HG03432 (cell line): ENCODE data around the gene CCDC12.

Experiments
- ATAC-seq: cut with Tn5 transposase; IDR thresholded peaks from one replicate; pipeline ENCODE4 v1.9.1; 2021; ENCODE audit warnings: mild to moderate bottlenecking, moderate library complexity; ENCODE audit not compliant: unreplicated experiment

The CCDC12 gene

DNA sequence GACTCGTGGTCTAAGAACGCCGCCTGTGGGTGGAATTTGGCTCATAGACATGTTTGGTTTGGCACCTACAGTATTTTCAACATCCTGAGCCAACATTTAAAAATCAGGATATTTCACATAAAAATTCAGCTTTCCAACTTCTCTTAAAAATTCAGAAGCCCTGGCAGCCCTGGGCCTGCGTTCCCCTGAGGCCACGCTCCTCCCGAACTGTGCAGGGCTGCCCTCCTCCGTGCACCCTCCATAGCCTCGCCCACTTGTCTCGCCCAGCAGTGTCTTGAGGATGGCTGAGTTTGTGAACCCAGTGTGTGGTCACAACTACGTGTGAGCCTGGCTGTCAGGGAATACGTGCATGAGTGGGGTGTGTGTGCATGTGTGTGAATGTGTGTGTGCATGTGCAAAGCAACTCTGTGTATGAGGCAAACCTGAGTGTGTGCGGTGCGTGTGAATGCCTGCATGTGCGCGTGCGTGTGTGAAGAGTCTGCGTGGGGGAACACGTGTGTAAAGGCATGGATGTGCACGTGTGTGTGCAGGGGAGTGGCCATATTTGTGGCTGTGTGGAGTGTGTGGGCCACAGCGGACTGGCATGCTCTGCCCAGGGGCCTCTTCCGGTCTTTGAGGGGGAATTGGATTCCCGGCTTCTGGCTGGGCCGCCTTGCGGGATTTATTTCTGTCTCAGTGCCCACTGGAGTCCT lies 68.1 kb downstream of the CCDC12 start:
- ATAC-seq: no peak

DNA sequence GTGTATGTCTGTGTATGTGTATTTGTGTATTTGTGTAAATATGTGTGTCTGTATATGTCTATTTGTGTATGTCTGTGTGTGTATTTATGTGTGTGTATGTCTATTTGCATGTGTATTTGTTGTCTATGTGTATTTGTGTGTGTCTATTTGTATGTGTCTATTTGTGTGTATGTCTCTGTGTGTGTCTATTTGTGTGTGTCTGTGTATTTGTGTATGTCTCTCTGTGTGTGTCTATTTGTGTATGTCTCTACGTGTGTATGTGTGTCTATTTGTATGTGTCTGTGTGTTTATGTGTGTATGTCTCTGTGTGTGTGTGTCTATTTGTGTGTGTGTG lies 68.6 kb downstream of the CCDC12 start:
- no peak for ATAC-seq

DNA sequence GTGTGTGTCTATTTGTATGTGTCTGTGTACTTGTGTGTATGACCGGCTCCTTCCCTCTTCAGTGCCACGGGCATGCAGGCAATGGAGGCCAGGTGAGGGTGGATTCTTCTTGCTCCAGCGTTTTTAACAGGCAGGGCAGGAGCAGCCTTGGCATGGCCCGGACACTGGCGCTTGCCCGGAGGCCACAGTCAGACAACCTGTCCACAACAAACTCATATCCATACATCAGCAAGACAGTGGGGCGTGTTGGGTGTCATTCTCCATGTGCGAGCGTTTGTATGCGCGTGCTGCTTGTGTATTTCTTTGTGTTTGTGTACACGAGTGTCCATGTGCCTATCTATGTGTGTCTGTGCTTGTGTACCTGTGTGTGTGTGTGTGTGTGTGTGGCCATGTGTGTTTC lies 69.3 kb downstream of the CCDC12 start:
- ATAC-seq: no peak

DNA sequence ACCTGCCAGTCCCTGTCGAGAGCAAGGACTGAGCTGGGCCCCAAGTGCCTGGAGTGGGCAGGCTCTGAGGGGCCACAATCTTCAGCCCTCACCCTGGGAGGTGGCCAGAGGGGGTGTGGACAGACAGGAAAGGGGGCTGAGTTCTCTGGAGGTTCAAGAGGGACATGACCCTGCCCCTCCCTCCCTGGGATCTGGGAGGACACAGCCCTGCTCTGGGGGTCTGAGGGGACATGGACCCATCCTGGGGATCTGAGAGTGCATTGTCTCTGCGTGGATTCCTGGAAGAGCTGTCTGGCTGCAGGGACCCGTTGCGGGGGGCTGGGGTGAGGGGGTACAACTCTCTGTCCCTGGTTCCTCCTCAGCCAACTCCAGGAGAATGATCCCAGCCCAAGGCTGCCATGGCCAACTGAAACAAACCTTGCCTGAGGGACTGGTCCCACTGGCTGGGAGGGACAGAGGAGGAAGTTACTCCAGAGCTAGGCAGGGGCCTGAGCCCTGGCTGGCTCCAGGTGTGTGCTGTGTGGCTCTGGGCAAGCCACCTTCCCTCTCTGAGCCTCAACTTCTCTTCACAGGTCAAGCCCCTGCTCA lies 70.0 kb downstream of the CCDC12 start:
- ATAC-seq: no peak

DNA sequence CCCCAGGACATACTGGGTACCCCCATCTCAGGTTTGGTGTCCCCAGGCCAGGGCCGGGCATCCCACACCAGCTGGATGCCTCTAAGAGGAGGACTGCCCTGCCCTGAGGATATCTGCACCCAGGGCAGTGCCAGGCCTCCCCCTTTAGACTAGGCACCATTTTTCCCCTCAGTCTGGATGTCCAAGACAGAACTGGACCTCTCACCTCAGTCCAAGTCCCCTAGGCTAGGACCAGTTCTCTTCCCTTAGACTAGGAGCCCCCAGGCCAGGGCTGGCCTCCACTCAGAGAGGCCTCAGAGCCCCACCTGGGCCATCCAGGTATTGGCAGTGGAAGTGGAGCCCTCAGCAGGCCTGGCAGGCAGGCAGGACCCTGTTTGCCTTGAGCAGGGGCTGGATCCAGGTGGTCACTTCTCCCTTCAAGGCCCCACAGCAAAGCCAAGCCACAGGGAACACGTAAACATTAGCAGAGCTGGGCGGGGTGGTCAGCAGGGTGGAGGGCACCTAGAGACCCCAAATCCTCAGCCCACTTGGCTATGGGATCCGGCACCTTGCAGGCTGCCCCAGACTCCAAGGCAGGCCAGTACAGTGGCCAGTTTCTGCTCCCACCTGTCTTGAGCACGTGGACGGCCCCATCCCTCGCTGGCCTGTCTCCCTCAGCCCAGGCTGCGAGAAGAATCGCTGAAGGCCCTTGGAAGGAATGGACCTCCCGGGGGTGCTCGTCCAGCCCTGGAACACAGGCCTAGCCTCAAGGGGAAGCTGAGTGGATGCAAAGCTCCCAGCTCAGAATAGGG lies 70.7 kb downstream of the CCDC12 start:
- no peak for ATAC-seq

DNA sequence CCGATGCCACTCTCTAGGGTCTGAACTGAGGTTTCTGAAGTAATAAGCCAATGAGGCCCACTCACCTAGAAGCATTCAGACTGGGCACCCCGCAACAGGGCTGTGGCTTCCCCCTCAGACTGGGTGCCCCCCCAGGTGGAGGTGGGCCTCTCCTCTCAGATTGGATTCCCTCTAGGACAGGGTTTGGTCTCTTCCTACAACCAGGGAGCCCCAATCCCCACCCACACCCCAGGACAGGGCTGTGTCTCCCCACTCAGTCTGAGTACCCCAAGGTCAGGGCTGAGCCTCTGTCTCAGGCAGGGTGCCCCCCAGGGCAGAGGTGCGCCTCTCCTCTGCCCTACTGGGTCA lies 71.4 kb downstream of the CCDC12 start:
- no peak for ATAC-seq

DNA sequence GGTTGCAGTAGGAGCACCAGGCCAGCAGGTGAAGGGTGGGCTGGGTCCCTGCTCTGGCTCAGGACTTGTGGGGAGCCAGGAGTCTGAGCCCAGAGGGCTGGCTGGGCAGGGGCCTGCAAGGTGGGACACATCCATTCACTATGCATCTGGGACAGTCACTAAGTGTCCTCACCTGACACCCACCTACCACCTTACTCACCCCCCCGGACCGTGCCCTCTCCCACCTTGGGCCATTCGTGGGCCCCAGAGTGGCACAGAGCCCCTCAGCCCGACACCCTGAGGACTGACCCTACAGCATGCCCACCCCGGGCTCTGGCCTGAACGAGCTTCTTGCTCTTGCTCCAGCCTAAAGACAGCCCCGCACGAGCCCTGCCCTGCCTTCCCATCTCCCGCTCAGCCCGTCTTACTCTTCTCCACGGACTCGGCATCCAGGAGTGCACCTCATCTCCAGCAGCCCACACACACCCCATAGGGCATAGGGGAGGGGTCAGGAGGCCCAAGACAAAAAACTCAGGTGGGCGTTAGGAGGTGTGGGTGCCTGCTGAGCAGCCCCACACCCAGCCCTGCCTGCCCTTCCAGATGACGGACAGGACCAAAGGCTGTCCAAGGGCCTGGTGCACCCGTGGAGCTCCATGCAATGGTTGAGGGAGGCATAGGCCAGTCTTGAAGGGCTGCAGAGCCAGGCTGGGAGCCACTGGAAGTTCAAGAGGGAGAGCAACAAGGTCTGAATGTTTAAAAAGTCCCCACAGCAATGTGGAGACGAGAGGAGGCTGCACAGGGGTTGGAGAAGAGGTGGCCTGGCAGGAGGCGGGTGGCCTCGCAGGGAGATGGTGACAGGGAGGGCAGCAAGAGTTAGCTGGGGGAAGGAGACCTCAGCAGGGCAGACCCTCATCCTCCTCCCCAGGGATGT lies 72.0 kb downstream of the CCDC12 start:
- no peak for ATAC-seq

DNA sequence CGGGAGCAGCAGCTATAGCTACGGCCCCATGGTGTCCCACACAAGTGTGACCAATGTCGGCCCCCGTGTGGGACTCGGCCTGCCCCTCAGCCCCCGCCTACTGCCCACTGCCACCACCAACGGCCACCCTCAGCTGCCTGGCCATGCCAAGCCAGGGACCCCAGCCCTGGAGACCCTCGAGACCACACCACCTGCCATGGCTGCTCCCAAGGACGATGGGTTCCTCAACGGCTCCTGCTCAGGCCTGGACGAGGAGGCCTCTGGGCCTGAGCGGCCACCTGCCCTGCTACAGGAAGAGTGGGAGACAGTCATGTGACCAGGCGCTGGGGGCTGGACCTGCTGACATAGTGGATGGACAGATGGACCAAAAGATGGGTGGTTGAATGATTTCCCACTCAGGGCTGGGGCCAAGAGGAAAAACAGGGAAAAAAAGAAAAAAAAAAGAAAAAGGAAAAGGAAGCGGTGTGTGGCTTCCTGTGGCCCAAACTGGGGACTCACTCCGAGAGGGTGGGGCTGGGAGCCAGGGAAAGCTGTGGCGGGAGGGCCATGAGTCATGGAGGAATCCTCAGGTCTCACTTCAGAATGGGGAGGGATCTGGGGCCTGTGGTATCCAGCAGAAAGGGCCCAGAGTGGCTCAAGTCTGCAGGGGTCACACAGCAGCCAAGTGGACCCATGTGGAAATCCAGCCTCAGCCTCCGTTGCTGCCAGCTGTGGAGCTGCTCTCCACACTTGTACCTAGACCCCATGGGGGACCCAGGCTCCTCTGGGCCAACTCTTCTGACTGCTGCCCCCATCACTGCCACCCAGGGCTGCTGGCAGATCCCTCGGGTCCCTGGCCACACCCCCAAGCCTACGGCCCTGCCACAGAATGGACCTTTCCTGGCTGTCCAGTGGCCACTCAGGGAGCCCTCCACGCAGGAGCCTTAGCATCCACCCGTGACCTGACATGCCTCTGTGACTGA lies 72.9 kb downstream of the CCDC12 start:
- ATAC-seq: no peak

DNA sequence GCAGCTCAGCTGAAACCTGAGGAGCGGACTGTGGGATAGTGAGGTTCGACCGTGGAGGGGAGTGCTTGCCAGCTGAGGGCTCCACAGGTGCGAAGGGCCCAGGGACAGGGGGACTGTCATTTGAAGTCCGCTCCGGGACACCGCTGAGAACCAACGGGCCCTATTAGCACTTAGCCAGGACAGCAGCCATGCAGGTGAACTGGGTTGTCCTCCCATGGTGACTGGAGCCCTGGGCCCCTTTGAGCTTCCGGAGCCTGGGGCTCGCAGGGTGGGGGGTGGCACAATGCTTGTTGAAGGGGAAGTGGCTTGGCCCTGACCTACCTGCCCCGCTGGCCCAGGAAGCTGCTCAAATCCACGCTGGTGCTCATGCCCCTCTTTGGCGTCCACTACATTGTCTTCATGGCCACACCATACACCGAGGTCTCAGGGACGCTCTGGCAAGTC lies 74.3 kb downstream of the CCDC12 start:
- ATAC-seq: no peak

DNA sequence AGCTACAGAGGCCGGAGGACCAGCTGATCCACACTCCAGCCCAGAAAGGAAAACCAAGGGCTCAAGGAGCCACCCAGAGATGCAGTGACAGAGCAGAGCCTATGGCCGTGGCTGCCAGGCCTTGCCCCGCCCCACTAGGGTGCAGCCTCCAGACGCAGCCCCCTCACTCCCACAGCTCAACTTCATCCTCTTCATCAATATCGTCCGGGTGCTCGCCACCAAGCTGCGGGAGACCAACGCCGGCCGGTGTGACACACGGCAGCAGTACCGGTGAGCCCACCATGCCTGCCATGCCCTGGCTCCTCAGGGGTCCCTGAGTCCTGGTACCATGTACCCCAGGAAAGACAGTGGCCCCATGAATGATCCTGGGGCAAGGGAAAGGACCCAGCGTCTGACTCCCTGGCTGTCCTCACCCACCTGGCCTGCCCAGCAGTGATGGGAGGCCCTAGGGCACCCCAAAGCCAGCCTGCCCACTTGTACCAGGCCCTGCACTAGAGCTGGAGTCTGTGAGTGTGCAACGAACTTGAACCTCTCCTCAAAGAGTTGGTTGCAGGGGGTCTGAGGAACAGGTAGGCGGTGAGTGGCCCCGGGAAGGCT lies 74.9 kb downstream of the CCDC12 start:
- ATAC-seq: no peak

DNA sequence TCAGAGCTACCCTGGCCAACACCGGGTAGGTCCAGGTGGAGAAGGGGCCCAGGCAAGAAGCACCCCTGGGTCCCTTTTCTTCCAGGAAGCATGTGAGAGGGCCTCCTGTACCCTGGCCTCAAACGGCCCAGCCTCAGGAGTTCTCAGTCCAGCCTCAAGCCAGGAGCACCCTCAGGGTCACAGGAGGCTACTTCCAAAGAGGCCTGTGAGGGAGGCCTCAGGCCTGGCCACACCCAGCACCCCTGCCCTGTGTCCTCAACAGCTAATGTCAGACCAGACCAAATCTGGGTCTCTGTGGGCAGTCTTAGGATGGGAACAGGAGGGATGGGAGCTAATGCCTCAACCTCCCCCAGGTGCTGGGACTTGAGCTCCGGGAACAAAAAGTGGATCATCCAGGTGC lies 75.5 kb downstream of the CCDC12 start:
- no peak for ATAC-seq

DNA sequence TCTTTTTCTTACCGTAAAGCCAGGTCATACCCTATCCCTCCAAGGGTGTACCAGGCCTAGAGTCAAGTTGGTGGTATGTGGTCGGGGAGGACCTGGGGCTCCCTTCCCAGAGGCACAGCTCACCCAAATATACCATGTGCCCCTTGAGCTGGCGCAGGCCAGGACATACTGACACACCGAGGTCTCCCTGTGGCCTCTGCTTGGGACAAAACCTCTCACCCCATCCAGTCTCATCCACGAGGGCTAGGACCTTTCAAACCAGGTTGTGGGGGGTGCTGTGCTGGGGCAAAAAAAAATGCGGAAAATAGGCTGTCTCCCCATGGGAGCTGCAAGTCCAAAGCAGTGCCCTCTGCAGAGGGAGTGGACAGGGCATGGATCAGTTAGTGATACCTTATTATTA lies 76.2 kb downstream of the CCDC12 start:
- no peak for ATAC-seq

DNA sequence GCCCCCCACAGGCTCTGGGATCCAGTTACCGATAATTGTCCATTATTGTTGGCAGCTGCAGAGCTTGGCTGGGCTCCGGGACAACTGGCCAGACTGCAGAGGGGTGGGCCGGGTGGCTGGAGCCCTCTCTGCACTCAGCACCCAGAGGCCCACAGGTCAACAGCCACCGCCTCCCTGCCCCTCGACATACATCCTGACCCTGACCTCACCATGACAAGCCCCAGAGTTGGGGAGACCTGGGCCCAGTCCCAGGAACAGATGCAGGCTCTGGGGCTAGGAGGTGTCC lies 76.6 kb downstream of the CCDC12 start:
- no peak for ATAC-seq

DNA sequence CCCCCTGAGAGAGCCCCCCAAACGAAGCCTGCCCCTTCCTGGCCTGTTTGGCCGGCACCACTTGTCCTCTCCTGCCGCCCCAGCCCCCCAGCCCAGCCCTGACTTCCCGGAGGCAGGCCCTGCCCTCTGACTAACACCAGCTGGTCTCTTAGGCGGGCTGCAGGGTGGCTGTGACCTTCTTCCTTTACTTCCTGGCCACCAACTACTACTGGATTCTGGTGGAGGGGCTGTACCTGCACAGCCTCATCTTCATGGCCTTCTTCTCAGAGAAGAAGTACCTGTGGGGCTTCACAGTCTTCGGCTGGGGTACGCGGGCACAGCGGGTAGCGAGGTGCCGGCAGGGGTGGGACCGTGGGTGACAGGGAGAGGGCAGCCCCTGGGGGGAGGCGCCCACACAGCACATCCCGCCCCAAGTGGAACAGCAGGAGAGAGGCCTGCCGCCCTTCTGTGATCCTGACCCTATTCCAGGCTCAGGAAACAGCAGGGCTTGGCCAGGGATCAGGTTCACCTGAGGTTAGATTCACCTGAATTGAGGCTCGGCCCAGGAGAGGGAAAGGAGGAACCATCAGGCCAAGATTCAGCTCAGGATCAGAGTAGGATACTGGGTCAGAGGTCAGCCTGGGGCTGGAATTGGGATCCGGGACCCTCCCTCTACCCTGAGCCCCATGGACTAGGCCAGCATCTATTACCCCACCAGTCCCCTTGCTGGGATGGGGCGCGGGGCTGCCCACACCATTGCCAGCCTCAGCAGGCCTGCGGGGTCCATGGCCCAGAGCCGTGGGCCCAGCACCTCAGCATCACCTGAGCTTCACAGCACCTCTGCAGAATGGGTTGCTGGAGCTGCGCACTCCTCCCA lies 77.2 kb downstream of the CCDC12 start:
- ATAC-seq: no peak

DNA sequence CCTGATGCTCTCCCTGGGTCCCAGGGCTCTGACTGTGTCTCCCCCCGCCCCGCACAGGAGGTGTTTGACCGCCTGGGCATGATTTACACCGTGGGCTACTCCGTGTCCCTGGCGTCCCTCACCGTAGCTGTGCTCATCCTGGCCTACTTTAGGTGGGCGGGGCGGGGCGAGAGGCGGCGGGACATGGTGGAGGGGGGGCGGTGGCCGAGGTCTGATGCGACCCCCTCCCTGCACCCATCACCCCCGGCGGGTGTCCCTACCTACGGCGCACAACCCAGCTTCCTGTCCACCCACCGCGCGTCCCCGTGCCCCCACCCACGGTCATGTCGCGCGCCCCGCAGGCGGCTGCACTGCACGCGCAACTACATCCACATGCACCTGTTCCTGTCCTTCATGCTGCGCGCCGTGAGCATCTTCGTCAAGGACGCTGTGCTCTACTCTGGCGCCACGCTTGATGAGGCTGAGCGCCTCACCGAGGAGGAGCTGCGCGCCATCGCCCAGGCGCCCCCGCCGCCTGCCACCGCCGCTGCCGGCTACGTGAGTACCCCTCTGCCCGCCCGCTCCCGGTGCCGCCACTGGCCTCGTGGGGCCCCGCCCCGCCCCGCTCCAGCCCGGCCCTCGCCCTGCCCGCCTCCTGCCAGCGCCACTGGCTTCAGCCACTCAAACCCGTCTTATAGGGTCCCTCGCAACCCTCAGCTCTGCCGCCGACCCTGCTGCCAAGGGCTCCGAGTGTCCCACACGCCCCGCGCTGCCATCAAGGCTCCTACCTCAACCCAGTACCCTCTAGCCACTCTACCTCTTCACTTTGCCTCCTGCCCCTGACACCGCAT lies 78.0 kb downstream of the CCDC12 start:
- no peak for ATAC-seq

DNA sequence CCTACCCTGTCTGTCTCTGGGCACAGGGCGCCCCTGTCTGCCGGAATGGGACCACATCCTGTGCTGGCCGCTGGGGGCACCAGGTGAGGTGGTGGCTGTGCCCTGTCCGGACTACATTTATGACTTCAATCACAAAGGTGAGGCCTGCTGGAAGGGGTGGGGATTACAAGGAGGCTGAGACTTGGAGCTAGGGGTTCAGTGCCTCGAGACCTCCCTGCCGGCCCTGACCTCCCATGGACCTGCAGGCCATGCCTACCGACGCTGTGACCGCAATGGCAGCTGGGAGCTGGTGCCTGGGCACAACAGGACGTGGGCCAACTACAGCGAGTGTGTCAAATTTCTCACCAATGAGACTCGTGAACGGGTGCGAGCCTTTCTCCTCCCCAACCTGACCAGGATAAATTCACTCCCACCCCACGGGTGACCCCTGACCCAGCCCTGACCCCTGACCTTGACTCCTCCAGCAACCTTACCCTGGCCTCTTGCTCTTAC lies 78.7 kb downstream of the CCDC12 start:
- no peak for ATAC-seq

DNA sequence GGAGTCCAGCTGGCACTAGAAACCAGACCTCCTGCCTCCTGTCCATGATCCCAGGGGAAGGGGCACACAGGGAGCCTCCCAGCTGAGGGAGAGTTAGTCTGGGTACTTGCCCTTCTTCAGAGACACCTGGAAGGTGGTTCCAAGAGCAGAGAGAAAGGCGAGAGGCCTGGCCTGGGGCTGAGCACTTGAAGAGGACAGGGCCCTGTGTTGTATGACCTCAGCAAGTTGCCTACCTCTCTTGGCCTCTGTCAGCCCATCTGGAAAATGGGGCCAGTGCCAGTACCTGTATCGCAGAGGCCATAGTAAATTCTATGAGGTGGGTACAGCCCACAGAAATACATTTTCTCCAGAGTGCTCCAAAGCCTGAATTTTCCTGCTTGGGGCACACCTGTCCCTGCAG lies 79.5 kb downstream of the CCDC12 start:
- ATAC-seq: no peak

DNA sequence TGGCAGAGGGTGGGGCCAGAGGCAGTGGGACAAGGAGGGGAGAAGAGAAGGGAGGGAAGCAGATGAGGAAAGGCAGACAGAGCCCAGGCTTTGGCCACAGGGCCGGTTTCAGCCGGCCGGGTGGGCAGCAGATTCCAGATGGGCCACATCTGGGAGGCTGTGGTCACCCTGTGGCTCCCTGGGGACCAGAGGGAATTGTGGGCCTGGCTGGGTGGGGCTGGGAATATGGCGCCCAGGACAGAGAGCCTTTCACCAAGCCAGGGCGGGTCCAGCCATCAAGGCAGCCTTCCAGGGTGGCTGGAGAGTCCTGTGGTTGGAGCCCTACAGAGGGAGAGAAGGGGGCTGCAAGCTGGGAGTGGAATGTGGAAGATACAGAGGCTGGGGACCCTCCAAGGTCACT lies 80.2 kb downstream of the CCDC12 start:
- no peak for ATAC-seq
